Upper lobe of right lung (tissue), 1 donor: ENCODE measurements around the gene PCK1. TPM values are rescaled to one million over a fixed set of nuclear protein-coding genes. Genes with fewer than 3 reads are reported as not detected.

Source experiments
- ATAC-seq: fragments of 200-7000 bp; cut with Tn5 transposase; one replicate; pipeline ENCODE4 v1.9.1; 2020; ENCODE audit warnings: mild to moderate bottlenecking, moderate library complexity
- DNase-seq: peaks from one replicate; pipeline ENCODE4 v3.0.0-alpha.2; 2020
- H3K27ac ChIP-seq: fragments of 200-600 bp; one replicate; pipeline ENCODE4 v1.8.0; 2022
- H3K27me3 ChIP-seq: fragments of 200-600 bp; one replicate; pipeline ENCODE4 v1.8.0; 2022; ENCODE audit warnings: mild to moderate bottlenecking
- H3K36me3 ChIP-seq: fragments of 200-600 bp; one replicate; pipeline ENCODE4 v1.8.0; 2022
- H3K4me1 ChIP-seq: fragments of 200-600 bp; one replicate; pipeline ENCODE4 v1.8.0; 2022
- H3K4me3 ChIP-seq: fragments of 200-600 bp; one replicate; pipeline ENCODE4 v1.8.0; 2022; ENCODE audit warnings: mild to moderate bottlenecking
- H3K9me3 ChIP-seq: fragments of 200-600 bp; one replicate; pipeline ENCODE4 v1.8.0; 2022
- CTCF ChIP-seq: fragments of 200-600 bp; IDR thresholded peaks from one replicate; pipeline ENCODE4 v1.8.0; 2022; ENCODE audit warnings: antibody characterized with exemption
- intact Hi-C: fragments of 100-400 bp; cut with DNase I; formaldehyde crosslinking; loops from one replicate; pipeline ENCODE4 v1.11.0; 2022
- total RNA-seq: library from RNA; stranded (reverse); fragmentation: NEBNext Ultra II Directional; extraction: Animal tissue kit (Norgen Biotek cat#: 25700); gene quantifications from one replicate; pipeline ENCODE4 v1.2.1, GENCODE V29; 2021
- donor health status: DM: no; HTN: yes; CAD: no; lungs with severe emphysema.

PCK1 gene
- total RNA-seq, 1 donor from 2014 or later, result 4.7 TPM

DNA sequence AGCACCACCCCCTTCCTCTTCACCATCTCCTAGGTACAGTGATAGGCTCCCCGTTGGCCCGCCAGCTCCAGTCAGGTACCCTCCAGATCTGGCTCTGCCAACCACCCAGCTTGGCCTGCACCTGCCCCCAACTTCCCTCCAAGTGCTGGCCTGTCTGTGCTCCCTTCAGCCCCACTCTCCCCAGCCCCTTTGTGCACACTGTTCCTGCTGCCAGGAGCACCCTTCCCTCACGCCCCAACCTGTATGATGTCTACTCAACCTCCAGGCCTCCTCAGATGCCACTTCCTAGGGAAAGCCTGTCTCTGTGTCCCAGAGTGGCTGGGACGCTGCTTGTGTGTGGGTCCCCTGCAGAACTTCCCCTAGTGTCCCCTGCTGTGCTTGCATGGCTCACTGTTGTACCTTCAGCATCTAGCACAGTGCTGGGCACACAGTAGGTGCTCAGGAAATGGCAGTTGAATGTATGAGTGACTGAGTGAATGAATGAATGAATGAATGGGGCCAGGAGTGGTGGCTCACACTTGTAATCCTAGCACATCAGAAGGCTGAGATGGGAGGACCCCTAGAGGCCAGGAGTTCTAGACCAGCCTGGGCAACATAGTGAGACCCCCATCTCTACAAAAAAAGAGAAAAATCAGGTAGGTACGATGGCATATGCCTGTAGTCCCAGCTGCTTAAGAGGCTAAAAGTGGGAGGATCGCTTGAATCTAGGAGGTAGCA lies 56.3 kb downstream of the PCK1 start:
- peaks cover 10% of the 10 kb centered on the region for H3K4me1 ChIP-seq
- intact Hi-C loops, result no loop called here
- TF ChIP-seq CTCF, result no peak
- no peaks in the 10 kb centered on the region for H3K27me3 ChIP-seq
- H3K27ac ChIP-seq, result no peak overlapping the region
- no peak for DNase-seq
- no peak overlapping the region for H3K4me3 ChIP-seq
- ATAC-seq, result no peak
- H3K9me3 ChIP-seq, result no peaks in the 10 kb centered on the region
- H3K36me3 ChIP-seq, result no peaks in the 10 kb centered on the region

Other genes with a start within 250 kb of the PCK1 start
- not detected for gene SPO11, start 231.3 kb upstream of the PCK1 start, total RNA-seq
- 14.9 TPM for gene RAE1, start 209.9 kb upstream of the PCK1 start, total RNA-seq
- 13.4 TPM for gene RBM38, start 169.7 kb upstream of the PCK1 start, total RNA-seq
- not detected for gene CTCFL, start 36.0 kb upstream of the PCK1 start, total RNA-seq
- gene ZBP1, start 59.3 kb downstream of the PCK1 start, total RNA-seq, result 2.7 TPM
- gene PMEPA1, start 148.9 kb downstream of the PCK1 start, total RNA-seq, result 49.1 TPM